Measurements from ENCODE around the gene CADPS. TPM values are rescaled to one million over a fixed set of nuclear protein-coding genes. Genes with fewer than 3 reads are reported as not detected.

CADPS gene
- total and polyA plus RNA-seq, 4 donors = 0.13 to 3.6 (median 0.49) TPM

DNA sequence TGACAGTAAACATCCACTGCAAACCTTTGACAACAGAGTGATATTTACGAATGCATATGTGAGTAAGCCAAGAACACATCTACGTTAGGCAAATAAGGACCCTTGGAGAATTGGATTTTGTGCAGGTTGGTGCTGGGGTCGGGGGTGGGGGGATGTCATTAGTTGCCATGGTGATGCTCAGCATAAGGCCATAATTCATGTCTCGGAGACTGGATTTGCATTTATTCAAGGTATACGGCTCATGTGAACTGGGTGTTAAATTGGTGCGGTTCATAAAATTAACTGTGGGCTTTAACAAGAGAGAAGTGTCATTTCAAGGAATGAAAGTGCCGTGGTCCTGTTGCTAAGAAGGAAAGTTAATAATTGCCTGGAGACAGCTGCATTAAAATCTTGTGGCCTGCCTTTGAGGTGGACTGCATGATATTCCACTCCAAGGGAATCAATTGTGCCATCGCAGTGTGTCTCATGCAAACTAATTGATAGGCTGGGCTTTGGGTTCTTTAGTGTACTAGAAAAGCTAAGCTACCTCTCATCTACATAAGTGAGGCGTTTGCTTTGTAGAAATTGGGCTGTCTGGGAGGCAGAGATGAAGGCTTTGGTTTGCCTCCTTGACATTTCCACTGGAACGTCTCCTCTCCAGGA is 273.0 kb downstream of the CADPS start:
- H3K4me3 ChIP-seq = no peak overlapping the region
- H3K4me1 ChIP-seq (ENCODE audit: control insufficient read depth in 5 of 5, insufficient read depth in 5 of 5, low read length in 5 of 5) = peaks cover 0 to 15% (median 4%) of the 10 kb centered on the region in 5 donors
- no peak overlapping the region for H3K27ac ChIP-seq (ENCODE audit: low read depth in 1 of 2, low read length in 1 of 2)
- no peaks in the 10 kb centered on the region for H3K27me3 ChIP-seq (ENCODE audit: control insufficient read depth in 3 of 3, insufficient read depth in 3 of 3, low read length in 2 of 3)
- no peaks in the 10 kb centered on the region for H3K36me3 ChIP-seq (ENCODE audit: control insufficient read depth in 4 of 4, insufficient read depth in 4 of 4, low read length in 4 of 4)
- no peak for ATAC-seq (ENCODE audit: insufficient read depth, low FRiP score)
- H3K9me3 ChIP-seq (ENCODE audit: control insufficient read depth in 4 of 4, insufficient read depth in 3 of 4, low read length in 3 of 4) = no peaks in the 10 kb centered on the region
- 62 to 66% methylated on average over 10 of the region's 10 CpGs for WGBS, 2 donors
- H3K9ac ChIP-seq (ENCODE audit: insufficient read depth in 1 of 2, low read length in 2 of 2) = no peak overlapping the region
- TF ChIP-seq, protein P1, sequence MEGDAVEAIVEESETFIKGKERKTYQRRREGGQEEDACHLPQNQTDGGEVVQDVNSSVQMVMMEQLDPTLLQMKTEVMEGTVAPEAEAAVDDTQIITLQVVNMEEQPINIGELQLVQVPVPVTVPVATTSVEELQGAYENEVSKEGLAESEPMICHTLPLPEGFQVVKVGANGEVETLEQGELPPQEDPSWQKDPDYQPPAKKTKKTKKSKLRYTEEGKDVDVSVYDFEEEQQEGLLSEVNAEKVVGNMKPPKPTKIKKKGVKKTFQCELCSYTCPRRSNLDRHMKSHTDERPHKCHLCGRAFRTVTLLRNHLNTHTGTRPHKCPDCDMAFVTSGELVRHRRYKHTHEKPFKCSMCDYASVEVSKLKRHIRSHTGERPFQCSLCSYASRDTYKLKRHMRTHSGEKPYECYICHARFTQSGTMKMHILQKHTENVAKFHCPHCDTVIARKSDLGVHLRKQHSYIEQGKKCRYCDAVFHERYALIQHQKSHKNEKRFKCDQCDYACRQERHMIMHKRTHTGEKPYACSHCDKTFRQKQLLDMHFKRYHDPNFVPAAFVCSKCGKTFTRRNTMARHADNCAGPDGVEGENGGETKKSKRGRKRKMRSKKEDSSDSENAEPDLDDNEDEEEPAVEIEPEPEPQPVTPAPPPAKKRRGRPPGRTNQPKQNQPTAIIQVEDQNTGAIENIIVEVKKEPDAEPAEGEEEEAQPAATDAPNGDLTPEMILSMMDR (IDR thresholded peaks at IDR 0.05; ENCODE audit: control extremely low read depth, extremely low read depth) = no peak
- no peak for DNase-seq

DNA sequence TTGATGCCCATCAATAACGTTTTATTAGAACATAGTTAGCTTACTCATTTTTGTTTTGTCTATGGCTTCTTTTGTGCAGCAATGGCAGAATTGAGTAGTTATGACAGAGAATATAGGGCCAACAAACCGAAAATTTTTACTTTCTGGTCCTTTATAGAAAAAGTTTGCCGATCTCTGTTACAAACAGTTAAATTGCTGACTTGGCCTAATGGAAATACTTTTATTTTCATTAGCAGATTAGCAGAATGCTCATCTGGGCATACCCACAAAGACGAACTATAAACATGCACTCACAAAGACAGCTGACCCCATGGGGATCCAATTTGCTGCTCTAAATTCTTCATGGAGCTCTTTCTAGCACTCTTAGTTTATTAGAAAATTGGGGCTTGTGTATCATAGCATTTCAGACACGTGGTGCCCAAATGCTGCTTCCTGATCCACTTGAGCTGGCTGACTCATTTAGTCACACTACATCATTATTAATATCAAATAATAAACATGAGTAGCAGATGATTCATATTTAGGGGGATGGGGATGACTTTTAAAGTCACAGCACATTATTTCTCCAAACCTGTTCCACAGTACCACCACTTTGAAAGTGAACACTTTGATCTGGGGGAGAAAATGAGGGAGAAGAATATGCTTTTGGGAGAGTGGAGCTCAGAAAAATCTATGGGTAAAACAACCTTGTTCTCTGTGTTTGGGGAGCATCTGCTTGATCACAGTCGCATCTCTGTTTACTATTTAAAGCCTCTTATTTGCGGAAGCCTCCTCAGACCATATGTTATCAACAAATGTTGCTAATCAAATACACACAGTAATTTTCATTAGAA is 273.8 kb downstream of the CADPS start:
- no peak for ATAC-seq (ENCODE audit: insufficient read depth, low FRiP score)
- TF ChIP-seq, protein P1 (IDR thresholded peaks at IDR 0.05; ENCODE audit: control extremely low read depth, extremely low read depth) = no peak
- peaks cover 0 to 15% (median 2%) of the 10 kb centered on the region in 5 donors for H3K4me1 ChIP-seq (ENCODE audit: control insufficient read depth in 5 of 5, insufficient read depth in 5 of 5, low read length in 5 of 5)
- DNase-seq = peak; percentile 24 to 60 (median 51)
- no peak overlapping the region for H3K4me3 ChIP-seq
- no peak overlapping the region for H3K9ac ChIP-seq (ENCODE audit: insufficient read depth in 1 of 2, low read length in 2 of 2)
- WGBS, 2 donors = 58 to 74% methylated on average over 7 of the region's 7 CpGs
- no peaks in the 10 kb centered on the region for H3K27me3 ChIP-seq (ENCODE audit: control insufficient read depth in 3 of 3, insufficient read depth in 3 of 3, low read length in 2 of 3)
- no peaks in the 10 kb centered on the region for H3K36me3 ChIP-seq (ENCODE audit: control insufficient read depth in 4 of 4, insufficient read depth in 4 of 4, low read length in 4 of 4)
- H3K27ac ChIP-seq (ENCODE audit: low read depth in 1 of 2, low read length in 1 of 2) = no peak overlapping the region
- H3K9me3 ChIP-seq (ENCODE audit: control insufficient read depth in 4 of 4, insufficient read depth in 3 of 4, low read length in 3 of 4) = no peaks in the 10 kb centered on the region

DNA sequence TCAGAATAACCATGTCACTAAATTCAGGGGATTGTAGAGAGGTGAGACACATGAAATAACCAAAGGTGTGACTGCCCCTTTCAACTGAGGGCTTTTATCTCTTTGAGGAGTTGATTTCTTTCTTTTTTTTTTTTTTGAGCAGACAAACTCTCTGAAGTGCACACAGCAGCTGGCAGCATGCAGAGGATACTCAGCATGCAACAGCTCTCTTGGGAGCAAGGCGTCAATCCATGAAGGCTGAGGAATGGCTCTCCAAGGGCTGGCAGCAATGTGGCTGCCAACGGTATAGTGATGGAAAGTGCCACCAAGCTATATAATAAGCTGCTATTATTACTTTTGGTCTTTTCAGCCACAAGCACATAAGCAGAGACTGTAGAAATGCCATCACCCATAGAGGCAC is 275.2 kb downstream of the CADPS start:
- no peak for DNase-seq
- Histone ChIP-seq H3K4me1 (ENCODE audit: control insufficient read depth in 5 of 5, insufficient read depth in 5 of 5, low read length in 5 of 5) (peaks cover 0 to 15% (median 2%) of the 10 kb centered on the region in 5 donors), H3K4me3 (no peak overlapping the region), H3K9ac (ENCODE audit: insufficient read depth in 1 of 2, low read length in 2 of 2) (no peak overlapping the region), H3K27me3 (ENCODE audit: control insufficient read depth in 3 of 3, insufficient read depth in 3 of 3, low read length in 2 of 3) (no peaks in the 10 kb centered on the region), H3K36me3 (ENCODE audit: control insufficient read depth in 4 of 4, insufficient read depth in 4 of 4, low read length in 4 of 4) (no peaks in the 10 kb centered on the region), H3K27ac (ENCODE audit: low read depth in 1 of 2, low read length in 1 of 2) (no peak overlapping the region), H3K9me3 (ENCODE audit: control insufficient read depth in 4 of 4, insufficient read depth in 3 of 4, low read length in 3 of 4) (no peaks in the 10 kb centered on the region)
- TF ChIP-seq, protein P1 (IDR thresholded peaks at IDR 0.05; ENCODE audit: control extremely low read depth, extremely low read depth) = no peak
- no peak for ATAC-seq (ENCODE audit: insufficient read depth, low FRiP score)
- 79 to 85% methylated on average over 2 of the region's 2 CpGs for WGBS, 2 donors

Data from lung (tissue), 12 donors.